Ishikawa (cell line): Measurements from ENCODE around the gene THSD4.

Experiments
- CEBPB ChIP-seq: IDR thresholded peaks from 2 replicates; pipeline ENCODE4 v1.6.1; 2012
- CREB1 ChIP-seq: IDR thresholded peaks from 2 replicates; pipeline ENCODE4 v1.6.1; 2012; ENCODE audit warnings: low read depth
- EGR1 ChIP-seq: IDR thresholded peaks from 2 replicates; pipeline ENCODE4 v1.6.1; 2012
- EP300 ChIP-seq: IDR thresholded peaks from 2 replicates; pipeline ENCODE4 v1.6.1; 2012; ENCODE audit warnings: borderline replicate concordance
- FOXM1 ChIP-seq: IDR thresholded peaks from 2 replicates; pipeline ENCODE4 v1.6.1; 2012; ENCODE audit warnings: low read depth, borderline replicate concordance
- NFIC ChIP-seq: IDR thresholded peaks from 2 replicates; pipeline ENCODE4 v1.6.1; 2012
- RAD21 ChIP-seq: IDR thresholded peaks from 2 replicates; pipeline ENCODE4 v1.6.1; 2012; ENCODE audit warnings: low read depth
- TAF1 ChIP-seq: IDR thresholded peaks from 2 replicates; pipeline ENCODE4 v1.6.1; 2012; ENCODE audit warnings: low read depth, mild to moderate bottlenecking
- TCF12 ChIP-seq: IDR thresholded peaks from 2 replicates; pipeline ENCODE4 v1.6.1; 2012; ENCODE audit warnings: low read depth
- TEAD4 ChIP-seq: IDR thresholded peaks from 2 replicates; pipeline ENCODE4 v1.6.1; 2012
- YY1 ChIP-seq: IDR thresholded peaks from 2 replicates; pipeline ENCODE4 v1.6.1; 2012; ENCODE audit warnings: low read depth
- ZBTB7A ChIP-seq: IDR thresholded peaks from 2 replicates; pipeline ENCODE4 v1.6.1; 2012; ENCODE audit warnings: low read depth
- TF ChIP-seq, protein P1 (sequence below): IDR thresholded peaks from 2 replicates; pipeline ENCODE4 v1.6.1; 2012
- TF ChIP-seq, protein P2 (sequence below): IDR thresholded peaks from 2 replicates; pipeline ENCODE4 v1.6.1; 2012
- TF ChIP-seq, protein P3 (sequence below): IDR thresholded peaks from 2 replicates; pipeline ENCODE4 v1.6.1; 2012; ENCODE audit warnings: low read depth, mild to moderate bottlenecking

Gene THSD4

DNA sequence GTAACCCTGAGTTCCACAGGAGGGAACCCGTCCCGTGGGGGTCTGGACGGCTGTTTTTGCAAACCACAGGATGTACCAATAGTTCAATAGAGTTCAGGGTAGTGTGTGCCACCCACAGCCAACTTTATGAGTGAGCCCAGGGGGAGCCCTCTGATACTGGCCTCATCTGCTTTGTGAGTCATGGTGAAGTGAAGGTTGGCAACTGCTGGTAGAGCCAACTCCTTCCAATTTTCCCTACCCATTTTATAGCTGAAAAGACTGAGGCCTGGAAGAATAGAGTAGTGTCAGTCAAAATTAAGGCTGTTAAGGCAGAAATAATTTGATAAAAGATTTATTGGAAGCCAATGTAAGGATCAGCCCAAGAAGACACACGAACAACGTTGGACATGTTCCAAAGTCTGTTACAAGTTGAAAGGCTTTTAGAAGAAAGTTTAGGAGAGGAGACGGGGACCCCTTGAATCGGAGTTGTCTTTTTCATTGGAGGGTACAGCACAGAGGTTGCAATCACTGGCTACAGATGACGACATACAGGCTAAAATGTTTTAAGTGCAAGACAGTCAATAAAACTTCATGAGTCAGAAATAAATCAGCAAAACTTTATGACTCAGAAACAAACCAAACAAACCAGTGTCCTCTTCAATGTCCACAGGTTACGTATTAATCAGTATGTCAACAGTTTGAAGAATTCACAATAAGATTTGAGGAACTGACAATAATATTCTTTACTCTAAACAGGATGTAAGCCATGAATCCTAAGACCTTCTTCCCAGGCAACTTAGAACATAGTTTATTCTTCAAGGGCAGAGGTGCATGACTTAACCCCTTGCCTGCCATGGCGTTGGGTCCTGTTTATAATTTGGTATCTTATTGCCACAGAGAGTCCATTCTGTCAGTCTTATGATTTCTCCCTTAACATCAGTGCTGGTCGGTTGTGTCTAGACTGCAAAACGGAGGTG lies 632.1 kb downstream of the THSD4 start:
- no peak for TF ChIP-seq EGR1

DNA sequence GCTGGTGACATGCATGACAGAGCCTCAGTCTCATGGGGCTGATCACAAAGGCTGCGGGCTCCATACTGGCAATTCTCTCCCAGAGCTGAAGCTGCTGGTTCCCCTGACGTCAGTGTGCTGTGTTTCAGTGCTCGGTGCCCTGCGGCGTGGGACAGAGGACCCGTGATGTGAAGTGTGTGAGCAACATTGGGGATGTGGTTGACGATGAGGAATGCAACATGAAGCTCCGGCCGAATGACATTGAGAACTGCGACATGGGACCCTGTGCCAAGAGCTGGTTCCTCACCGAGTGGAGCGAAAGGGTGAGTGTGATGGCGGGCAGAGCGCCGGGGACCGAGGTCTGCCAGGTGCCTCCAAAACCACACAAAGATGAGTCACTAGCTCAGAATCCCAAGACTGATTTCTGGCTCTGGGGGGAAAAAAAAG lies 633.0 kb downstream of the THSD4 start:
- TF ChIP-seq TCF12: no peak
- TF ChIP-seq NFIC: no peak
- no peak for TF ChIP-seq FOXM1
- TF ChIP-seq TAF1: no peak
- TF ChIP-seq TEAD4: no peak
- no peak for TF ChIP-seq CREB1
- TF ChIP-seq, protein P1, sequence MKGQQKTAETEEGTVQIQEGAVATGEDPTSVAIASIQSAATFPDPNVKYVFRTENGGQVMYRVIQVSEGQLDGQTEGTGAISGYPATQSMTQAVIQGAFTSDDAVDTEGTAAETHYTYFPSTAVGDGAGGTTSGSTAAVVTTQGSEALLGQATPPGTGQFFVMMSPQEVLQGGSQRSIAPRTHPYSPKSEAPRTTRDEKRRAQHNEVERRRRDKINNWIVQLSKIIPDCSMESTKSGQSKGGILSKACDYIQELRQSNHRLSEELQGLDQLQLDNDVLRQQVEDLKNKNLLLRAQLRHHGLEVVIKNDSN: no peak
- no peak for TF ChIP-seq EGR1
- TF ChIP-seq YY1: no peak
- TF ChIP-seq, protein P2, sequence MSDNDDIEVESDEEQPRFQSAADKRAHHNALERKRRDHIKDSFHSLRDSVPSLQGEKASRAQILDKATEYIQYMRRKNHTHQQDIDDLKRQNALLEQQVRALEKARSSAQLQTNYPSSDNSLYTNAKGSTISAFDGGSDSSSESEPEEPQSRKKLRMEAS: no peak

DNA sequence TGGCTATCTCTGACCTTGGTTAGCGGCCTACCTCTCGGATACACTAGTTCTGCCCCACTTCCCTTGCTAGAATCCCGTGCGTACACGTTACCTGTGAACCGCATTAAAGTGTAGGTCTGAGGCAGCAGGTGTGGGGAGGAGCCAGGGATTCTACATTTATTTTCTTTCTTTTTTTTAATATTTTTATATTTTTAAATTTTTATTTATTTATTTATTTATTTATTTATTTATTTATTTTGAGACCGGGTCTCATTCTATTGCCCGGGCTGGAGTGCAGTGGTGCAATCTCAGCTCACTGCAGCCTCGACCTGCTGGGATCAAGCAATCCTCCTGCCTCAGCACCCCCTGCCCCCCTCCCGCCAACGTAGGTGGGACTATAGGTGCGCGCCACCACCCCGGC lies 634.2 kb downstream of the THSD4 start:
- TF ChIP-seq TEAD4 (no peak), YY1 (no peak), NFIC (no peak), ZBTB7A (no peak), TCF12 (no peak), EP300 (no peak), CREB1 (no peak), RAD21 (no peak), TAF1 (no peak), FOXM1 (no peak), CEBPB (no peak)
- TF ChIP-seq, protein P2: no peak
- TF ChIP-seq, protein P1: no peak
- TF ChIP-seq, protein P3, sequence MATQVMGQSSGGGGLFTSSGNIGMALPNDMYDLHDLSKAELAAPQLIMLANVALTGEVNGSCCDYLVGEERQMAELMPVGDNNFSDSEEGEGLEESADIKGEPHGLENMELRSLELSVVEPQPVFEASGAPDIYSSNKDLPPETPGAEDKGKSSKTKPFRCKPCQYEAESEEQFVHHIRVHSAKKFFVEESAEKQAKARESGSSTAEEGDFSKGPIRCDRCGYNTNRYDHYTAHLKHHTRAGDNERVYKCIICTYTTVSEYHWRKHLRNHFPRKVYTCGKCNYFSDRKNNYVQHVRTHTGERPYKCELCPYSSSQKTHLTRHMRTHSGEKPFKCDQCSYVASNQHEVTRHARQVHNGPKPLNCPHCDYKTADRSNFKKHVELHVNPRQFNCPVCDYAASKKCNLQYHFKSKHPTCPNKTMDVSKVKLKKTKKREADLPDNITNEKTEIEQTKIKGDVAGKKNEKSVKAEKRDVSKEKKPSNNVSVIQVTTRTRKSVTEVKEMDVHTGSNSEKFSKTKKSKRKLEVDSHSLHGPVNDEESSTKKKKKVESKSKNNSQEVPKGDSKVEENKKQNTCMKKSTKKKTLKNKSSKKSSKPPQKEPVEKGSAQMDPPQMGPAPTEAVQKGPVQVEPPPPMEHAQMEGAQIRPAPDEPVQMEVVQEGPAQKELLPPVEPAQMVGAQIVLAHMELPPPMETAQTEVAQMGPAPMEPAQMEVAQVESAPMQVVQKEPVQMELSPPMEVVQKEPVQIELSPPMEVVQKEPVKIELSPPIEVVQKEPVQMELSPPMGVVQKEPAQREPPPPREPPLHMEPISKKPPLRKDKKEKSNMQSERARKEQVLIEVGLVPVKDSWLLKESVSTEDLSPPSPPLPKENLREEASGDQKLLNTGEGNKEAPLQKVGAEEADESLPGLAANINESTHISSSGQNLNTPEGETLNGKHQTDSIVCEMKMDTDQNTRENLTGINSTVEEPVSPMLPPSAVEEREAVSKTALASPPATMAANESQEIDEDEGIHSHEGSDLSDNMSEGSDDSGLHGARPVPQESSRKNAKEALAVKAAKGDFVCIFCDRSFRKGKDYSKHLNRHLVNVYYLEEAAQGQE: no peak

DNA sequence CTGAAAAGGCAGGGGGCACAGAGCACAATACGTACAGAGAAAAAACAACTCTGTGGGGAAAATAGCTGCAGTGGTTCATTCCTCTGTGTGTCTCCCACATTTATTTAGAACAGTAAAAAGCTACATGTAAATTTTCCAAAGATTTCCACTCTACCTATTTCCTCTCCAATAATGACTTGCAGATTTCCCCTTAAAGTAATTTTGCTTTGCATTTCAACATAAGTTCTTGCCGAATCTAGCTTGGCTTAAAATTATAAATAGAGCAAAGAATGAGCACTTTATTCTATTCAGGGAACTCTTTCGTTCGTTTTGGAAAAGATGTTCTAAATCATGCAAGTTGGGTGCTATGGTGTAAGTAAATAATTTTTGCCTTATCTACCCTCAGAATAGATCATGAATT lies 636.9 kb downstream of the THSD4 start:
- TF ChIP-seq, protein P1: no peak
- no peak for TF ChIP-seq CREB1
- TF ChIP-seq TCF12: no peak
- TF ChIP-seq, protein P2: no peak
- TF ChIP-seq RAD21: no peak
- TF ChIP-seq FOXM1: no peak
- TF ChIP-seq EGR1: no peak
- TF ChIP-seq EP300: no peak
- TF ChIP-seq CEBPB: no peak
- TF ChIP-seq, protein P3: no peak
- TF ChIP-seq YY1: no peak

DNA sequence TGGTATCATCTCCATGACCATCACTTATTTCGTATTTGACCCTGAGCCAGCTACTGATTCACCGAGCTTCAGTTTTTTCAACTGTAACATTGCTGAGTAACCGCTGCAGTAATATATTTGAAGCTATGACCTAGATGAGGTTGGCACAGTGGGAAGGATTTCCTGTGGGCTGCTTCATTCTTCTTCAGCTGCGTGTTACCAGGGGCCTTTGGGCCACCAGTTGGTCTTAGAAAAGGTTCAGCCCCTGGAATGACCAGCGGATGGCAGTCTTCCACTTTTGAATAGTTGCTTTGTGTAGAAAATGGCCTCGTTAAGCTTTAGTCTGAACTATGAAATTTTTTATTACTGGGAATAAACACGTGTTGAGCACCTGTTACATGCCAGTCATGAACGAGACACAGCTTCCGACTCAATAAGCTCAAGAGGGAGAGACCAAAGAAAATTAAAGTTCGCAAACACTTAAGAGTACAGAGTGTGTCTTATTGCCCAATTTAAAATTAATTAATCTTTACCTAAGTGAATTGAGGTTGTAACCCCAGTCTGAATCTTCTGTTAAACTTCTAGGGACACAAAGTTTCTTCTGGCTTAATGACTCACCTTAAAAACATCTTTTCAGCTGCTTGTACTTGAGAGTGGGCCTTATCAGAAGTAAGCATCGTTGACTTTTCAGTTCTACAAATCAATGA lies 637.5 kb downstream of the THSD4 start:
- TF ChIP-seq YY1 (0 out of 2 replicates have a peak, but pooled peaks have one; percentile 40), RAD21 (peak; percentile 82), EGR1 (no peak)
- TF ChIP-seq, protein P2: peak; percentile 34; the same call in 1 of the 2 replicates
